GM23338 (cell line): ENCODE results near the gene RGS17. TPM values are rescaled to one million over a fixed set of nuclear protein-coding genes. Genes with fewer than 3 reads are reported as not detected.

Experiments used
- ATAC-seq: fragments of 200-7000 bp; cut with Tn5 transposase; 3 replicates; pipeline ENCODE4 v1.9.1; 2020
- DNase-seq: peaks from one replicate; pipeline ENCODE4 v3.0.0-alpha.2; 2015; ENCODE audit warnings: low spot score
- H2AFZ ChIP-seq: fragments of 200-600 bp; sonication (generic); 2 replicates; pipeline ENCODE4 v1.8.0; 2016; ENCODE audit warnings: antibody characterized with exemption, mild to moderate bottlenecking, moderate library complexity
- H3F3A ChIP-seq: fragments of 200-600 bp; sonication (generic); replicated peaks from 2 replicates; pipeline ENCODE4 v1.8.0; 2017; ENCODE audit warnings: antibody characterized with exemption, mixed run types, low read depth
- H3K27ac ChIP-seq: fragments of 200-600 bp; sonication (generic); 2 replicates; pipeline ENCODE4 v1.6.1; 2016; ENCODE audit warnings: low read depth
- H3K27me3 ChIP-seq: fragments of 200-600 bp; sonication (generic); 2 replicates; pipeline ENCODE4 v1.8.0; 2016; ENCODE audit warnings: mild to moderate bottlenecking, mixed run types, moderate library complexity; ENCODE audit not compliant: insufficient read depth
- H3K36me3 ChIP-seq: fragments of 200-600 bp; sonication (generic); 2 replicates; pipeline ENCODE4 v1.8.0; 2016; ENCODE audit warnings: mild to moderate bottlenecking; ENCODE audit not compliant: insufficient read depth
- H3K4me1 ChIP-seq: fragments of 200-600 bp; sonication (generic); 2 replicates; pipeline ENCODE4 v1.8.0; 2016; ENCODE audit warnings: mild to moderate bottlenecking, moderate library complexity; ENCODE audit not compliant: insufficient read depth
- H3K4me2 ChIP-seq: fragments of 200-600 bp; sonication (generic); 2 replicates; pipeline ENCODE4 v1.7.1; 2017; ENCODE audit warnings: mixed run types
- H3K4me3 ChIP-seq: fragments of 200-600 bp; sonication (generic); 2 replicates; pipeline ENCODE4 v1.6.1; 2016; ENCODE audit warnings: mixed run types
- H3K79me2 ChIP-seq: fragments of 200-600 bp; sonication (generic); replicated peaks from 2 replicates; pipeline ENCODE4 v1.8.0; 2017; ENCODE audit warnings: mild to moderate bottlenecking; ENCODE audit not compliant: insufficient read depth
- H3K9me2 ChIP-seq: fragments of 200-600 bp; sonication (generic); 2 replicates; pipeline ENCODE4 v1.8.0; 2017; ENCODE audit not compliant: insufficient read depth
- H4K20me1 ChIP-seq: fragments of 200-600 bp; sonication (generic); replicated peaks from 2 replicates; pipeline ENCODE4 v1.8.0; 2017; ENCODE audit warnings: mild to moderate bottlenecking; ENCODE audit not compliant: insufficient read depth
- H3K27ac Mint-ChIP-seq: 2 replicates; pipeline ENCODE4 v1.8.0; 2020; ENCODE audit warnings: inconsistent platforms, mild to moderate bottlenecking, moderate library complexity, mixed read lengths
- H3K27me3 Mint-ChIP-seq: 3 replicates; pipeline ENCODE4 v1.8.0; 2022; ENCODE audit warnings: low read depth, mild to moderate bottlenecking, moderate library complexity, mixed read lengths, inconsistent platforms; ENCODE audit not compliant: insufficient read depth, poor library complexity
- H3K36me3 Mint-ChIP-seq: 3 replicates; pipeline ENCODE4 v1.8.0; 2021; ENCODE audit warnings: low read depth, mild to moderate bottlenecking, inconsistent platforms, moderate library complexity, mixed read lengths
- H3K4me1 Mint-ChIP-seq: 3 replicates; pipeline ENCODE4 v1.8.0; 2020; ENCODE audit warnings: mild to moderate bottlenecking, inconsistent platforms, mixed read lengths
- H3K4me3 Mint-ChIP-seq: 3 replicates; pipeline ENCODE4 v1.8.0; 2021; ENCODE audit warnings: moderate library complexity, mild to moderate bottlenecking, inconsistent platforms, mixed read lengths
- H3K9me3 Mint-ChIP-seq: 3 replicates; pipeline ENCODE4 v1.8.0; 2020; ENCODE audit warnings: moderate library complexity, mild to moderate bottlenecking, inconsistent platforms, mixed read lengths
- CREB1 ChIP-seq: fragments of 250-450 bp; sonication (Bioruptor Pico); IDR thresholded peaks from 2 replicates; pipeline ENCODE4 v1.5.0; 2020; ENCODE audit warnings: low read depth, mild to moderate bottlenecking, moderate library complexity
- CTCF ChIP-seq, 2 experiments: fragments of 200-600 bp in 1 of 2; sonication (generic) in 1 of 2; conservative IDR thresholded peaks; 2 replicates each; pipeline versions ENCODE4 v1.5.1 to v1.6.1; 2016 to 2017; ENCODE audit warnings: antibody characterized with exemption in 2 of 2, low read depth in 2 of 2, mild to moderate bottlenecking in 2 of 2, moderate library complexity in 1 of 2
- ETS1 ChIP-seq: IDR thresholded peaks from 2 replicates; pipeline ENCODE4 v1.6.1; 2016; ENCODE audit warnings: antibody characterized with exemption
- EZH2 ChIP-seq: fragments of 200-600 bp; sonication (generic); IDR thresholded peaks from one replicate; pipeline ENCODE4 v1.8.0; 2017; ENCODE audit warnings: antibody characterized with exemption, mild to moderate bottlenecking, low read depth; ENCODE audit not compliant: unreplicated experiment
- EZH2phosphoT487 ChIP-seq: fragments of 200-600 bp; sonication (generic); IDR thresholded peaks from one replicate; pipeline ENCODE4 v1.8.1; 2018; ENCODE audit warnings: antibody characterized with exemption; ENCODE audit not compliant: unreplicated experiment
- JUNB ChIP-seq: IDR thresholded peaks from one replicate; pipeline ENCODE4 v1.6.1; 2016; ENCODE audit warnings: antibody characterized with exemption; ENCODE audit not compliant: unreplicated experiment
- NANOG ChIP-seq: IDR thresholded peaks from 2 replicates; pipeline ENCODE4 v1.6.1; 2016; ENCODE audit warnings: antibody characterized with exemption, borderline replicate concordance
- POLR2AphosphoS5 ChIP-seq: IDR thresholded peaks from 2 replicates; pipeline ENCODE4 v1.6.1; 2016; ENCODE audit warnings: antibody characterized with exemption, low read depth
- STAT1 ChIP-seq: IDR thresholded peaks from one replicate; pipeline ENCODE4 v1.6.1; 2016; ENCODE audit warnings: antibody characterized with exemption; ENCODE audit not compliant: unreplicated experiment
- ZNF114 ChIP-seq: fragments of 250-450 bp; sonication (Bioruptor Pico); IDR thresholded peaks from 2 replicates; pipeline ENCODE4 v1.5.0; 2020; ENCODE audit warnings: mild to moderate bottlenecking, moderate library complexity
- ZNF331 ChIP-seq: fragments of 250-450 bp; sonication (Bioruptor Pico); IDR thresholded peaks from 2 replicates; pipeline ENCODE4 v1.5.0; 2020; ENCODE audit warnings: low read depth, mild to moderate bottlenecking, moderate library complexity
- ZNF462 ChIP-seq: fragments of 250-450 bp; sonication (Bioruptor Pico); IDR thresholded peaks from 2 replicates; pipeline ENCODE4 v1.5.0; 2020; ENCODE audit warnings: mild to moderate bottlenecking, moderate library complexity
- polyA plus RNA-seq: library from polyadenylated mRNA; unstranded; fragments of >200 nt; fragmentation: Nextera tagmentation; extraction: Ambion mirVana; gene quantifications from 2 replicates; pipeline ENCODE4 v1.2.1, GENCODE V29; 2016
- total RNA-seq: library from RNA; depleted of rRNA; stranded (reverse); fragments of >200 nt; shearing (Covaris generic); gene quantifications from 2 replicates; pipeline ENCODE4 v1.2.3, GENCODE V29; 2014
- TF ChIP-seq, protein P1 (sequence below): IDR thresholded peaks from one replicate; pipeline ENCODE4 v1.6.1; 2018; ENCODE audit warnings: antibody characterized with exemption; ENCODE audit not compliant: unreplicated experiment

RGS17 gene
- total and polyA plus RNA-seq, 2 experiments from 2014 or later: 12.1 to 12.3 TPM

DNA sequence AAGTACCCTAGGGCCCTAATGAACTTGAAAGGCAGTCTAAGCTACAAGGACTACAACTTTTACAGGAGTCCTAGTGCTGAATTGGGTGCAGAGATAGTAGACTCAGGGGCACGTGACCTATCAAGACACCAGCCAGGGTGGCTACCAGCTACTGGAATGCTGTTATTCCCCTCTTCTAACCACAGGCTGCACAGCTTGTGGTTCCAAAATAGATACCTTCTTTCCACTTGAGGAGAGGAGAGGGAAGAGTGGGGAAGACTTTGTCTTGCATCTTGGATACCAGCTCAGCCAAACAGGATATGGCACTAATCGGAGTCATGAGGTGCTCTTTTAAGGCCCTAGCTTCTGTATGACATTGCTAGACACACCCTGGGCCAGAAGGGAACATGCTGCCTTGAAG, 68.6 kb downstream of the RGS17 start:
- Histone ChIP-seq H3F3A (no peaks in the 10 kb centered on the region), H4K20me1 (no peaks in the 10 kb centered on the region), H3K4me2 (no peak overlapping the region), H3K4me1 (peaks cover 23% of the 10 kb centered on the region), H3K36me3 (no peaks in the 10 kb centered on the region), H3K27me3 (no peaks in the 10 kb centered on the region), H3K9me2 (no peaks in the 10 kb centered on the region), H3K79me2 (peaks cover 25% of the 10 kb centered on the region), H3K27ac (no peak overlapping the region), H3K4me3 (no peak overlapping the region), H2AFZ (no peak overlapping the region)
- peaks cover 16% of the 10 kb centered on the region for H3K9me3 Mint-ChIP-seq
- H3K4me3 Mint-ChIP-seq: no peak overlapping the region
- peaks cover 17% of the 10 kb centered on the region for H3K4me1 Mint-ChIP-seq
- DNase-seq (no peak), ATAC-seq (no peak)
- H3K27me3 Mint-ChIP-seq: no peaks in the 10 kb centered on the region
- peaks cover 13% of the 10 kb centered on the region for H3K36me3 Mint-ChIP-seq
- TF ChIP-seq STAT1 (no peak), POLR2AphosphoS5 (no peak), EZH2 (no peak), NANOG (no peak), ZNF462 (CRISPR knock-in tag) (no peak), JUNB (no peak), ZNF114 (no peak), CREB1 (CRISPR knock-in tag) (no peak), ETS1 (no peak), ZNF331 (no peak), CTCF (conservative IDR thresholded peaks at IDR 0.05; ENCODE audit: low read depth in 2 of 2) (no peak), EZH2phosphoT487 (no peak)
- TF ChIP-seq, protein P1, sequence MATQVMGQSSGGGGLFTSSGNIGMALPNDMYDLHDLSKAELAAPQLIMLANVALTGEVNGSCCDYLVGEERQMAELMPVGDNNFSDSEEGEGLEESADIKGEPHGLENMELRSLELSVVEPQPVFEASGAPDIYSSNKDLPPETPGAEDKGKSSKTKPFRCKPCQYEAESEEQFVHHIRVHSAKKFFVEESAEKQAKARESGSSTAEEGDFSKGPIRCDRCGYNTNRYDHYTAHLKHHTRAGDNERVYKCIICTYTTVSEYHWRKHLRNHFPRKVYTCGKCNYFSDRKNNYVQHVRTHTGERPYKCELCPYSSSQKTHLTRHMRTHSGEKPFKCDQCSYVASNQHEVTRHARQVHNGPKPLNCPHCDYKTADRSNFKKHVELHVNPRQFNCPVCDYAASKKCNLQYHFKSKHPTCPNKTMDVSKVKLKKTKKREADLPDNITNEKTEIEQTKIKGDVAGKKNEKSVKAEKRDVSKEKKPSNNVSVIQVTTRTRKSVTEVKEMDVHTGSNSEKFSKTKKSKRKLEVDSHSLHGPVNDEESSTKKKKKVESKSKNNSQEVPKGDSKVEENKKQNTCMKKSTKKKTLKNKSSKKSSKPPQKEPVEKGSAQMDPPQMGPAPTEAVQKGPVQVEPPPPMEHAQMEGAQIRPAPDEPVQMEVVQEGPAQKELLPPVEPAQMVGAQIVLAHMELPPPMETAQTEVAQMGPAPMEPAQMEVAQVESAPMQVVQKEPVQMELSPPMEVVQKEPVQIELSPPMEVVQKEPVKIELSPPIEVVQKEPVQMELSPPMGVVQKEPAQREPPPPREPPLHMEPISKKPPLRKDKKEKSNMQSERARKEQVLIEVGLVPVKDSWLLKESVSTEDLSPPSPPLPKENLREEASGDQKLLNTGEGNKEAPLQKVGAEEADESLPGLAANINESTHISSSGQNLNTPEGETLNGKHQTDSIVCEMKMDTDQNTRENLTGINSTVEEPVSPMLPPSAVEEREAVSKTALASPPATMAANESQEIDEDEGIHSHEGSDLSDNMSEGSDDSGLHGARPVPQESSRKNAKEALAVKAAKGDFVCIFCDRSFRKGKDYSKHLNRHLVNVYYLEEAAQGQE: no peak
- no peak overlapping the region for H3K27ac Mint-ChIP-seq
